Inflammatory macrophage treated with lipopolysaccharide for 4 hours (primary cell): Measurements from ENCODE around the gene SUGP1.

Source experiments
- DNase-seq: peaks from one replicate; pipeline ENCODE4 v3.0.0-alpha.2; 2020

The SUGP1 gene

GRCh38 chr19:19296953-19297689 is 23.2 kb downstream of the SUGP1 start:
- DNase-seq, result no peak

- no peak for DNase-seq
Measured at GRCh38 chr19:19294914-19295313, 25.4 kb downstream of the SUGP1 start.

GRCh38 chr19:19292607-19293006 is 27.7 kb downstream of the SUGP1 start:
- DNase-seq, result no peak

- no peak for DNase-seq
Measured at GRCh38 chr19:19285686-19286085, 34.6 kb downstream of the SUGP1 start.

GRCh38 chr19:19280561-19280960 is 39.7 kb downstream of the SUGP1 start:
- no peak for DNase-seq

- no peak for DNase-seq
Measured at GRCh38 chr19:19279853-19280252, 40.5 kb downstream of the SUGP1 start.

GRCh38 chr19:19279062-19279612 is 41.2 kb downstream of the SUGP1 start:
- DNase-seq, result no peak

GRCh38 chr19:19278315-19278714 is 42.0 kb downstream of the SUGP1 start:
- DNase-seq, result no peak

- DNase-seq, result no peak
Measured at GRCh38 chr19:19276851-19277250, 43.5 kb downstream of the SUGP1 start.

GRCh38 chr19:19276386-19276785 is 43.9 kb downstream of the SUGP1 start:
- no peak for DNase-seq

- DNase-seq, result no peak
Measured at GRCh38 chr19:19274716-19275565, 45.4 kb downstream of the SUGP1 start.

- no peak for DNase-seq
Measured at GRCh38 chr19:19274146-19274545, 46.2 kb downstream of the SUGP1 start.

- no peak for DNase-seq
Measured at GRCh38 chr19:19271828-19272599, 48.3 kb downstream of the SUGP1 start.

- DNase-seq, result no peak
Measured at GRCh38 chr19:19270749-19271571, 49.3 kb downstream of the SUGP1 start.

GRCh38 chr19:19269952-19270694 is 50.2 kb downstream of the SUGP1 start:
- DNase-seq, result no peak

GRCh38 chr19:19268453-19269385 is 51.6 kb downstream of the SUGP1 start:
- no peak for DNase-seq

GRCh38 chr19:19267305-19267704 is 53.0 kb downstream of the SUGP1 start:
- no peak for DNase-seq

- no peak for DNase-seq
Measured at GRCh38 chr19:19263886-19264487, 56.3 kb downstream of the SUGP1 start.

GRCh38 chr19:19262190-19263057 is 57.9 kb downstream of the SUGP1 start:
- no peak for DNase-seq
